ENCODE measurements around the gene PTTG2.

The PTTG2 gene

DNA sequence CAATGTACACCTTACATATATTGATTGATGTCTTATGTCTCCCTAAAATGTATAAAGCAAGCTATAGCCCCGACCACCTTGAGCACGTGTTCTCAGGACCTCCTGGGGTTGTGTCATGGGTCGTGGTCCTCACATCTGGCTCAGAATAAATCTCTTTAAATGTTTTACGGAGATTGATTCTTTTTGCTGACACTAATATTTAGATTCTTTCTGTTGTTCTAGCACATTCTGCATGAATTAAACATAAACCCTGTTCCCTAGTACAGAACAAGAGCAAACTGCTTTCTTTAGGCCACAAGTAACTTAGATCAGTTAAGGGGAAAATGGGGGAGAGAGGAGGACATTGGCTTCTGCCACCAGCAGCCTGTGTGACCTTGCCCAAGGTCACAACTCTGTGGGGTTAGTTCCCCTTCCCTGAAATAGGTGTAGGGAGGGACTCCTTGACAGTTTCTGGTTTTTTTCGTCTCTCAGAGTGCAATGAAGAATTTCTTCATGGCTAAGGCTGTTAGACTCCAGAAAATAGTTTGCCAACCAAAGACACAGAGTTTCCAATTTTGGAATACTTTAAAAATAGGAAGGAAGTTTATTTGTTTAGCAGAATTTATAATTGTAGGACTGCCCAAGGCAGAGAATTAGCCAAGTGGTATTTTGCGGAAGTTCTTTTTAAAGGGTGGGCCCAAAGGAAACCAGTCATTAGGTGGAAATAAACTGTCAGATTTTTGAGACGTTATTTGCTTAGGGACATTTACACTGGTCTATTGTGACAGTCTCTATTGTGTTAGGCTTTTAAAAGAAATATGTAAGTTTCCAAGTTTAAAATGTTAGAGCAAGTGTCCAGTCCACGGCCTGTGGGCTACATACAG is 29.4 kb downstream of the PTTG2 start:
- DNase-seq, result no peak

DNA sequence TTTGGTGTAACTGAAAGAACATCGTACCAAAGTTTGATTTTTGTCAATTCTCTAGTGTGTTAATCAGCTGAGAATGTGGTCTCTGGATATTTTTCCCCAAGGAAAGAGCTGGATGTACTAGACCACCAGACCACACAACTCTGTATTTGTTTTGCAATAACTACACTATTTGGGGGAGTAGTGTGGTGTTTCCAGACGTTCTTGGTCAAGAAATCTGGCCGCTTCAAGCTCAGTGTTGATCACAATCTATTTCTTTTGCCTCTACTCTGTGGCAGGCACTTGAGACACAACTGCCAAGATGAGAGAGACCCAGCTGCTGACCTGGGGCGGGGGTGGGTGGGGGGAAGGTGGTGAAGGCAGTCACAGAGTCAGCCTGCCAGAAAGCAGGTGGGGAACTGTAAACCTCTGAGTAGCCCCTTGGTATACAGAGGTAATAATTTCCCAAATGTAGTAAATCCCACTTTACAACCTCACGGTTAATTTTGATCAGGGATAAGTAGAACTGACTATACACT is 30.6 kb downstream of the PTTG2 start:
- DNase-seq, result no peak

DNA sequence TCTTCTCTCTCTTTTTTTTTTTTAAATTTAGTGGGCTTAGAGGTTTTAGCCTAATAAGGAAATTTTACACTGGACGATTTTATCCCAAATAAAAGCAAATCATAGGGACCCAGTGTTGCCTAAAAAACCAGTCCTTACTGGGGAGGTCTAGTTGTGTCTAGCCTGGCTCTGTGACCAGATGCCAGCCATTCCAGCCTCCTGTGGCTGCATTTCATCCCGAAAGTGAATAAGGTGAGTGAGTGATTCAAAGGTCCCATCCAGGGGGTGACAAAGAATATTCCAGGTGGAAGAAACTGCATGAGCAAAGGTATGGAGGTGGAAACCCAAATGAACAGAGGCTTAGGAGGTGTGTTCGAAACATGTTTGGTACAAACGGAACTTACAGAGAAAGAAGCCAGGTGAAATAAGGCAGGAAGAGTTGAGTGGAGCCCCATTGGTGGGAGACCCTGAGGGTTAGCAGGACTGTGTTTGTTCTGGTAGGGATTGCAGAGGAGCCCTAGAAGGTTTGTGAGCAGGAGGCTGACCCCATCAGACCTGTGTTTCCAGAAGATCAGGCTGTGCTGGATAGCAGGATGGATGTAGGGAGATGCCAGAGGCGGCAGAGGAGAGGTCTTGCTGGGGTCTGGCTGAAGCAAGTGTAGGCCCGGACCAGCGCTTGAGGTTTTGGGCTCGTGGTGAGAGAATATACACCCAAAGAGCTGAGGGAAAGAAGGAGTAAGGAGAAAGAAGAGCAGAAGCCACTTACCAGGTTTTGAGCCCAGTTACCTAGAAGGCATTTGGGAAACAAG is 31.6 kb downstream of the PTTG2 start:
- no peak for DNase-seq

DNA sequence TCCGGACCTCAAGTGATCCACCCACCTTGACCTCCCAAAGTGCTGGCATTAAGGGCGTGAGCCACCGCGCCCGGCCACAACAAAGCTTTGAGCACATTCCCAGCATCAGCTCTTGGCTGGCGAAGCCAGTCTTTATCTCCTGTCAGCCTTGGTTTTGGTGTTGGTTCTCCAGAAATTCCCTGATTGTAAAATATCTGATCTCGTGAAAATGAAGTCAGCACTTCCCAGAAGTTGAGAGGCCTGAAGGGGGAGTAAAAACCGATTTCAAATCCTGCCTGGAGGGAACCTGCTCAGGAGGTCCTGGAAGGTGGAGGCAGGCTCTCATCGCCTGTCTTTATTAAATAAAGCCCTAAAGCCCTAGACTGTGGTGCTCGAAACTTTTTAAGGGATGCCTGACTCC is 33.6 kb downstream of the PTTG2 start:
- no peak for DNase-seq

DNA sequence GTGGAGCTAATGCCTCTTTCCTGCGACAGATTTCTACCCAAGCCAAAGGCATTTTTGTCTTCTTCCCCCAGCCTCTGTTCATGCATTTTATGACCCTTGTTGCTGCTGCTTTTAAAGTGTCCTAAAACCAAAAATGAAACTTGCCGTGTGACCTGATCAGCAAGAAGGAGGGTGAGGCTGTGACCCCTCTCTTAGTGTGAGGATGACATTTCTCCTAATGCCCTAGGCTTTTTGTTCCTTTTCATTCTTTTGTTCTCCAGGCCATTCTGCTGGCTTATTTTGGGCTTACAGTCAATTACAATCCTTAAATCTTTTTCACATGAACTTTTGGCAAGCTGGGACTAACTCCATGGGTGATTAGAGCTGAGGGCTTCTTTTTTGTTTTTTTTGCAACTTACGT is 34.4 kb downstream of the PTTG2 start:
- no peak for DNase-seq

DNA sequence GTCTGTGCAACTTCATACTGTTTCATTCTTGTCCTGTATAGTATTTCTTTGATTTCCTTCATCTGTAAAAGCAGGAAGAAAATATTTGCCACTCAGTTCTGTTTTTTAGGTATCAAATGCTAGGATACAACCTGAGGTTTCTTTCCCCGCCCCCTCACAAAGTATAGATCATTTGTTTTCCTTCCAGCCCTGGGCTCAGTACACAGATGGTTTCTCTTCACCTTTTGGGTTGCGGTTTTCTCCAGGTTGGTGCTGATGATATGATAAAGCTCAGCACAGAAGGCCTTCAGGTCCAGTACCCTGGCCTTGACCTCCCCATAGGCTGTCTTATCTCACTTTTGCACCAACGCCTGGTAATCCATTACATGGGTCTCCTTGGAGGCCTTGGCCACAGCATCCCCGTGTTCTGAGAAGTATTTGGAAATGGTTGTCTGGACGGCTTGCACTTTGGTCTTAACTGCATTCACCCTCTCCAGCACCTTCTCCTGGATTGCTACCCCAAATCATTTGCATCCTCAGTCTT is 35.2 kb downstream of the PTTG2 start:
- DNase-seq, result no peak

- DNase-seq, result no peak
Measured at GRCh38 chr4:37995981-37996775, 36.0 kb downstream of the PTTG2 start.

DNA sequence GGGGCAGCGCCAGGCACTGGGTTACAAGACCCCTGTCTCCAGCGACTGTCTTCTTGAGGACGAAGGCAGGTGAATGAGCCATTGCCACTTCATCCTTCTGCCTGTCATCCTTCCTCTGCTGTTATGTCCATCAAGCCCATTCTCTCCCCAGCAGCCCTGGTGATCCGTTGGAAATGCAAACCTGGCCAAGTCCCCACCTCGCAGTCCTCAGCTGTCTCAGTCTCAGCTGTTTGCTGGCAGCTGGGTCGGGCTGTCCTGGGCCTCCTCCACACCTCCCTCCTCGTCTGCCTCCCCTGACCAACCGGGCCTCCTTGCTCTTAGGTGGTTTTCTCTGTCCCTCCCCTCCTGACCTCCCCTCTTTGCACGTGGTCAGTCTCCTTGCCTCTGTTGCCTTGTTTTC is 38.0 kb downstream of the PTTG2 start:
- no peak for DNase-seq

GRCh38 chr4:37999000-37999716 is 39.0 kb downstream of the PTTG2 start:
- DNase-seq, result no peak

- DNase-seq, result no peak
Measured at GRCh38 chr4:37999965-38000364, 39.8 kb downstream of the PTTG2 start.

- DNase-seq, result no peak
Measured at GRCh38 chr4:38001927-38002326, 41.7 kb downstream of the PTTG2 start.

DNA sequence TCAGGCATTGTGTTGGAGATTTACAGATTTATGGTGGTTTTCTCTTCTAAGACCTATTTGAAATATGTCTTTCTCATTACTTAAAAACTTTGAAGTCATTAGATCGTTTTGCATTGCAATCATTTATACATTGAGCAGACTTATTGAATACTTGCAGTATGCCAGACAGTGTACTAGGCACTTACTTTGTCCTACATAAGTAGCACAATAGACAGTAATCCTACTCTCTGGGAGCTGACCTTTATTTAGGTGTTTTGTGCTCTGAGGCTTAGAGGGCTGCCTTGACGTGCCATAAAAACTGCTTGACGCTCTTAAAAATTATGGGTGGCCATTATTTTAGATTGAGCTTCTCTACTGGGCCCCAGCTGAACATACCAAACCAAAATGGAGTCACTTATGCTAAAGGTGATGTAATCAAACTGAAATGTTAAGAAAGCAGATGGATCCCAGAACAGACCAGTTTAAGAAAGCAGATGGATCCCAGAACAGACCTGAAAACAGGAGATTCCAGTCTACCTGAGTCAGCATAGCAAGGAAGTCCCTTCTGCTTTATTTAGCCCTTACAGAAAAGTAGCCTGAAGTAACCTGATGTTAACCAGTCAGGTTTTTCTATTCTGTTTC is 42.4 kb downstream of the PTTG2 start:
- no peak for DNase-seq

- DNase-seq, result no peak
Measured at GRCh38 chr4:38003102-38003501, 42.9 kb downstream of the PTTG2 start.

DNA sequence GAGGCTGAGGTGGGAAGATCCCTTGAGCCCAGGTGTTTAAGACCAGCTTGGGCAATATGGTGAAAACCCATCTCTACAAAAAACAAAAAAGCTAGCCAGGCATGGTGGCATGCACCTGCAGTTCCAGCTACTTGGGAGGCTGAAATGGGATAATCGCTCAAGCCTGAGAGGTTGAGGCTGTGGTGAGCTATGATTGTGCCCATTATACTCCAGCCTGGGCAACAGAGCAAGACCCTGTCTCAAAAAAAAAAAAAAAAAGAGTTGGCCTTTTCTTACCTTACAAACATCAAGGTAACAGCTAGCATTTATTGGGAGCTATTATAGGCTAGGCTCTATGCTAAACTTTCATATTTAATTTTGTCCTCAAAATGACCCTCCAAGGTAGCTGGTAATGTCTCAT is 43.4 kb downstream of the PTTG2 start:
- no peak for DNase-seq

DNA sequence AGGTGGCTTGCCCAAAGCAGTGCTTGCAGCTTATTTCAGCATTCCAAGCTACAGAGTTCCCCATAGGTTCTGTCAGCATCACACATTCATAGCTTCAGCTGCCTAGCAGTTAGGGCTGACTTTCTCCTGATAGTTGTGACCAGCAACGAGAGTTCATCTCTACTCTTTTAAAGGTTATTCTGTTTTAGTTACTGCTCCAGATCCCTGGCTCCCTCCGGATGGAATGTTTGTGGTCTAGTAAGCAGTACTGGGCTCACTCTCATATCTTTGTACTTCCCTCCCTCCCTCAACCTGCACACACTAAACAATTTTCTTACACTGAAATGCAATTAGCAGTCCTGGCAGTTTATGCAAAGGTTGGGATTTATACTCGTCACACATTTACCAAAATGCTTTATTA is 43.9 kb downstream of the PTTG2 start:
- no peak for DNase-seq

DNA sequence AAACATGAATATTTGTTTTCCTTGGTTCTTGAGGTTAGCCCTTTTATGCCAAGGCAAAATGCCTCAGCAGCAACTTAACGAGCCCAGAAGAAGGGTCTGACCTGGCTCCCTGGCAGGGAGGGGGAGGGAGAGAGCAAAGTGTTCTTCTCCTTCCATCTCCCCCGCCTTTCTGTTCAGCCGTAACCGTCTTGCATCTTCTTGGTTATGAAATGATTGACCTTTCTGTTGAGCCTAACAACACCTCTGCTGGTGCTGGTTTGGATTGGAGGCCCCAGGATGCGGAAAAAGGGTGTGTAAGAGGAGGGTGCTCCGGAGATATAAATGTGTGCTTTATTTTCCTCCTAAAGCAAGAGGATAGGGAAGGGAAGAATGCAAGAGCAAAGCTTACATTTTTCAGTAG is 44.7 kb downstream of the PTTG2 start:
- DNase-seq, result no peak

DNA sequence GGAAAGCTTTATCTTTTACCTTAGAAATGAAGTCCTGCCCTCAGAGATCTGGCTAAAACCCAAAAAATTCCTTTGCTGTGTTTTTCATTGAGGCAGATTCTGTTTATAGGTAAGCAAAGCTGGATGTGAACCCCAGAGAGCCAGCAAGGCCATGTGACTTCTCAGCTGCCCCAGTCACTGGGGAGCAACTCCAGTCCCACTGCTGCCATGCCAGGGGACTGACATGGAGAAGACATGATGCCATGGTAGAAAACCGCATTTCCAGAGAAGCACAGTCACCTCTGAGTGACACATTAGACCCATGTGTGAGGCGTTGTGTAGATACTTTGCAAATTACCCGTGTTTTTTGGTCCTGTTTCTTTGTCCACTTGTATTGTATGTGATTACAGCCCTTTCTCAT is 45.4 kb downstream of the PTTG2 start:
- DNase-seq, result no peak

GRCh38 chr4:38007645-38008044 is 47.4 kb downstream of the PTTG2 start:
- DNase-seq, result no peak

DNA sequence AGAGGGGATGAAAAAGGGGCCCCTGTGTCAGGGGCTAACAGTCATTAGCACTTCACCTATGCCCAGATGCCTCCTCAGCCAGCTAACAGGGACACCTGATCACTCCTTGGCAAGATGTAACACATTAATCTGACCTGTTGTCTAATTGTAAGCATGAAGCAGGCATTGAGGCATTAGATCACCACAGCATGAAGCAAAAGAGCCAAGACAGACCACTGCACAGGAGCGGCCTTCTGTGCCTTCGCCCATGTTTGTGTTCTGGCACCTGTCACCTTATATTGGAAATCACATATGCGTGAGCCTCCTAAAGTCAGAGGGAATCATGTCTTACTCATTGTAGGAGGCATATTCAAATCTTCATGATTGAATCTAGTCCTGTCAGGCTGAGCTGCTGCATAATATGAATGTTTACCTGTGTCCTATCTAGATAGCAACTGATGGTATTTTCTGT is 48.4 kb downstream of the PTTG2 start:
- no peak for DNase-seq

DNA sequence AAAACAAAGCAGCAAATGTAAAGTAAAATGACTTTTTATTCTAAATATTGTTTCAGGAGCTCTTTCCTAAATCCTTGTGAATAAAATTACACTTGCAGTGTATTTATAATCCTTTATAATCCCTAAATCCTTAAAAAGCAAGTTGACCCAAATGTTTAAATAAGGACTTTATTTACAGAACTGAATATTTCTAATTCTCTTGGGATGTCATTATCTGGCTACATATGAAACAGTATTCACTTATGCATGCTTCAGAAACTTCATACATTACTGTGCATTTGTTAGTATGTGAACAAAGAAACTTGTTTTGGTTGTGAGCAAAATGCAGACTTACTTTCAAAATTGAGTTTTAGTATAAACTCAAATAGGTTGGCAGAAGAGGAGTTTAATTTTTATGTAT is 49.2 kb downstream of the PTTG2 start:
- DNase-seq, result no peak

DNA sequence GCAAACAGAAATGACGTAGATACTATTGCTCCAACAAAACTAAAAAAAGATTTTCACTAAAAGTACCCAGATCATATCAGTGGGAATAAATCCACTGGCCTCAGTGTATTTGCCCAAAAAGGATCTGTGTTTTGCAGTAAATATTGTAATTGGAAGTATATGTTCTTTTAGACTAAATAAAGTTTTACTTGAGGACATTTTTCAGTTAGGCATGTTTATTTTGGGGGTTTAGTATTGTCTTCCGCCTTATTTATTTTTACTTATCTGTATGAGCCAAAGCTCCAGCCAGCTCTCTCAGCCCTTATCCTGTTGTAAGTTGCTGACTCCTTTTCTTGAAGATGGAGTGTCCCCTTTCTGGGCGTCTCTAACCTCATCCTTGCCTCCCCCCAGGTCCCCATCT is 49.8 kb downstream of the PTTG2 start:
- no peak for DNase-seq

Measured in NCI-H1105 treated with DMSO at 0.1 percent for 48 hours (cell line).